ENCODE data around the gene MGAT1.
"Not testable (repeated sequence)": the region's sequence is repeated elsewhere in the genome, so short reads cannot be mapped to it uniquely, and the experiment has no call there.

DNA sequence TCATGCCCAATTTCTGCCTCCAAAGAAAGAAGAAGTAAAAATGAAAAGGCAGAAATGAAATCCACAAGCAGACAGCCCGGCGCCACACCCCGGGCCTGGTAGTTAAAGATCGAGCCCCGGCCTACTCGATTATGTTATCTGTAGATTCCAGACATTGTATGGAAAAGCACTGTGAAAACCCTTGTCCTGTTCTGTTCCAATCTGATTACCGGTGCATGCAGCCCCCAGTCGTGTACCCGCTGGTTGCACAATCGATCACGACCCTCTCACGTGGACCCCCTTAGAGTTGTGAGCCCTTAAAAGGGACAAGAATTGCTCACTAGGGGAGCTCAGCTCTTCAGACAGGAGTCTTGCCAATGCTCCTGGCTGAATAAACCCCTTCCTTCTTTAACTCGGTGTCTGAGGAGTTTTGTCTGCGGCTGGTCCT is 20.7 kb downstream of the MGAT1 start:
- TF ChIP-seq, protein P1, sequence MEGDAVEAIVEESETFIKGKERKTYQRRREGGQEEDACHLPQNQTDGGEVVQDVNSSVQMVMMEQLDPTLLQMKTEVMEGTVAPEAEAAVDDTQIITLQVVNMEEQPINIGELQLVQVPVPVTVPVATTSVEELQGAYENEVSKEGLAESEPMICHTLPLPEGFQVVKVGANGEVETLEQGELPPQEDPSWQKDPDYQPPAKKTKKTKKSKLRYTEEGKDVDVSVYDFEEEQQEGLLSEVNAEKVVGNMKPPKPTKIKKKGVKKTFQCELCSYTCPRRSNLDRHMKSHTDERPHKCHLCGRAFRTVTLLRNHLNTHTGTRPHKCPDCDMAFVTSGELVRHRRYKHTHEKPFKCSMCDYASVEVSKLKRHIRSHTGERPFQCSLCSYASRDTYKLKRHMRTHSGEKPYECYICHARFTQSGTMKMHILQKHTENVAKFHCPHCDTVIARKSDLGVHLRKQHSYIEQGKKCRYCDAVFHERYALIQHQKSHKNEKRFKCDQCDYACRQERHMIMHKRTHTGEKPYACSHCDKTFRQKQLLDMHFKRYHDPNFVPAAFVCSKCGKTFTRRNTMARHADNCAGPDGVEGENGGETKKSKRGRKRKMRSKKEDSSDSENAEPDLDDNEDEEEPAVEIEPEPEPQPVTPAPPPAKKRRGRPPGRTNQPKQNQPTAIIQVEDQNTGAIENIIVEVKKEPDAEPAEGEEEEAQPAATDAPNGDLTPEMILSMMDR (IDR thresholded peaks at IDR 0.05; ENCODE audit: low read length): not testable (repeated sequence)
- TF ChIP-seq EZH2 (IDR thresholded peaks at IDR 0.05; ENCODE audit: borderline replicate concordance, low read length): not testable (repeated sequence)

Measured in OCI-LY1 (cell line).